Keratinocyte (primary cell): ENCODE data around the gene ARID1B. TPM values are rescaled to one million over a fixed set of nuclear protein-coding genes. Genes with fewer than 3 reads are reported as not detected.

ENCODE experiments used
- DNase-seq: peaks from one replicate; pipeline ENCODE4 v3.0.0-alpha.2; 2011; ENCODE audit warnings: low read depth, missing footprints, low spot score
- FAIRE-seq: peaks from 2 replicates; lab custom pipeline; 2011; peaks lifted over from hg19 to GRCh38; lab: Jason Lieb, UNC
- H2AFZ ChIP-seq: 2 replicates; pipeline ENCODE4 v1.6.0; 2012; ENCODE audit warnings: low read length, control low read depth, inconsistent platforms; ENCODE audit not compliant: control insufficient read depth
- H3K27ac ChIP-seq: 2 replicates; pipeline ENCODE4 v1.5.1; 2011; ENCODE audit warnings: low read length; ENCODE audit not compliant: control insufficient read depth, insufficient read depth
- H3K27me3 ChIP-seq: 3 replicates; pipeline ENCODE4 v1.6.0; 2011; ENCODE audit warnings: low read length; ENCODE audit not compliant: control insufficient read depth, insufficient read depth; ENCODE audit errors: extremely low read depth
- H3K36me3 ChIP-seq, 2 experiments: 2 replicates in 1 of 2; 3 replicates in 1 of 2; pipeline ENCODE4 v1.5.1; 2011; ENCODE audit warnings: low read length in 2 of 2, mild to moderate bottlenecking in 1 of 2; ENCODE audit not compliant: control insufficient read depth in 2 of 2, insufficient read depth in 2 of 2; ENCODE audit errors: extremely low read depth in 1 of 2
- H3K4me1 ChIP-seq: 3 replicates; pipeline ENCODE4 v1.5.1; 2011; ENCODE audit warnings: low read length; ENCODE audit not compliant: control insufficient read depth, insufficient read depth; ENCODE audit errors: extremely low read depth
- H3K4me2 ChIP-seq: 3 replicates; pipeline ENCODE4 v1.6.0; 2011; ENCODE audit warnings: low read depth, low read length; ENCODE audit not compliant: control insufficient read depth, insufficient read depth; ENCODE audit errors: extremely low read depth
- H3K4me3 ChIP-seq, 3 experiments: fragments of 200-600 bp in 1 of 3; sonication (generic) in 1 of 3; 2 replicates in 2 of 3; 3 replicates in 1 of 3; pipeline ENCODE4 v1.5.1; 2011 to 2016; ENCODE audit warnings: low read length in 3 of 3, mild to moderate bottlenecking in 3 of 3, control low read depth in 2 of 3, inconsistent platforms in 1 of 3, low read depth in 1 of 3, mixed read lengths in 1 of 3, mixed run types in 1 of 3, moderate library complexity in 1 of 3; ENCODE audit not compliant: control insufficient read depth in 2 of 3, insufficient read depth in 2 of 3; ENCODE audit errors: extremely low read depth in 1 of 3
- H3K79me2 ChIP-seq: 2 replicates; pipeline ENCODE4 v1.6.0; 2012; ENCODE audit warnings: low read length; ENCODE audit not compliant: control insufficient read depth, insufficient read depth
- H3K9ac ChIP-seq: 3 replicates; pipeline ENCODE4 v1.6.0; 2011; ENCODE audit warnings: low read length; ENCODE audit not compliant: control insufficient read depth, insufficient read depth; ENCODE audit errors: extremely low read depth
- H3K9me1 ChIP-seq: 3 replicates; pipeline ENCODE4 v1.6.0; 2011; ENCODE audit warnings: low read length; ENCODE audit not compliant: control insufficient read depth, insufficient read depth; ENCODE audit errors: extremely low read depth
- H3K9me3 ChIP-seq: 2 replicates; pipeline ENCODE4 v1.5.1; 2012; ENCODE audit warnings: low read depth, low read length; ENCODE audit not compliant: control insufficient read depth
- H4K20me1 ChIP-seq: 3 replicates; pipeline ENCODE4 v1.6.0; 2011; ENCODE audit warnings: low read length; ENCODE audit not compliant: control insufficient read depth, insufficient read depth; ENCODE audit errors: extremely low read depth
- EZH2 ChIP-seq: IDR thresholded peaks from one replicate; pipeline ENCODE4 v1.6.1; 2012; ENCODE audit warnings: inconsistent platforms, mild to moderate bottlenecking, low read length, moderate library complexity
- dilution Hi-C: fragments of 300-500 bp; cut with MboI; formaldehyde crosslinking; loops from one replicate; pipeline ENCODE4 v1.7.0; 2020; ENCODE audit warnings: low sequenced_read_pairs; ENCODE audit not compliant: extremely low pct_ligation_motif_present
- polyA plus RNA-seq, 5 experiments: library from polyadenylated mRNA; depleted of rRNA in 3 of 5; stranded (reverse) in 3 of 5; stranded (forward) in 1 of 5; unstranded in 1 of 5; fragments of >200 nt; gene quantifications; 1 replicate in 1 of 5; 2 replicates in 3 of 5; 3 replicates in 1 of 5; pipeline versions ENCODE4 v1.2.1 to v1.2.3, GENCODE V29; 2011 to 2012; ENCODE audit warnings: missing spikeins in 2 of 5, low read depth in 1 of 5, low replicate concordance in 1 of 5
- TF ChIP-seq, protein P1 (sequence below), 3 experiments: IDR thresholded peaks in 1 of 3; conservative IDR thresholded peaks in 1 of 3; optimal IDR thresholded peaks in 1 of 3; 2 replicates in 2 of 3; 3 replicates in 1 of 3; pipeline versions ENCODE3 to v1.5.1; 2011; ENCODE audit warnings: low read length in 3 of 3, mild to moderate bottlenecking in 3 of 3, moderate library complexity in 2 of 3, control low read depth in 1 of 3, inconsistent platforms in 1 of 3; ENCODE audit not compliant: insufficient read depth in 2 of 3; ENCODE audit errors: extremely low read depth in 1 of 3

ARID1B gene
- polyA plus RNA-seq, 1 donor (not counting 4 experiments of a cell fraction or from before 2014, with no cell fraction given): 14.9 TPM

DNA sequence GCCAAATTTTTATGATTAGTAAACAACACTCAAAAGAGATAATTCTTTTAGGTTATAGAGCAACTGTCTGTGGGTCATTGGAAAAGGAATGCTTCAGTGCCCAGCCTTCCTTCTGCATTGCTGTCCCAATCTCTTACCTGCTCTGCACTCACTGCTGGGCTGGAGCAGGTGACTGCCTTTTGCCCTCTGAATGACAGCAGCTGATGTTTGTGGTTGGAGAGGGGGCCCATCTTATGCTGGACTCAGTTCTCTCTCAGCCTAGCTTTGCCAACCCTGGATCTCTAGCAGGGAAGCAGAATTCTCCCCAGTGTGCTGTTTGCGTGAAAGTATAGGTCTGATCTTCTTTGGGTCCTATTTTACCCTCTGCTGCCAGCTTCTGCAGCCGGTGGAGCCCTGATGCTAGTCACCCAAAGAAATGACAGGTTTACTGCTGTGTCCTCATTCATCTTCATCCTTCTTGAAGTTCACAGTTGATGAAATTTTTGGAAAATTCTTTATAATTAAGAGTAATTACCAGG lies 193.5 kb downstream of the ARID1B start:
- no peak for FAIRE-seq

DNA sequence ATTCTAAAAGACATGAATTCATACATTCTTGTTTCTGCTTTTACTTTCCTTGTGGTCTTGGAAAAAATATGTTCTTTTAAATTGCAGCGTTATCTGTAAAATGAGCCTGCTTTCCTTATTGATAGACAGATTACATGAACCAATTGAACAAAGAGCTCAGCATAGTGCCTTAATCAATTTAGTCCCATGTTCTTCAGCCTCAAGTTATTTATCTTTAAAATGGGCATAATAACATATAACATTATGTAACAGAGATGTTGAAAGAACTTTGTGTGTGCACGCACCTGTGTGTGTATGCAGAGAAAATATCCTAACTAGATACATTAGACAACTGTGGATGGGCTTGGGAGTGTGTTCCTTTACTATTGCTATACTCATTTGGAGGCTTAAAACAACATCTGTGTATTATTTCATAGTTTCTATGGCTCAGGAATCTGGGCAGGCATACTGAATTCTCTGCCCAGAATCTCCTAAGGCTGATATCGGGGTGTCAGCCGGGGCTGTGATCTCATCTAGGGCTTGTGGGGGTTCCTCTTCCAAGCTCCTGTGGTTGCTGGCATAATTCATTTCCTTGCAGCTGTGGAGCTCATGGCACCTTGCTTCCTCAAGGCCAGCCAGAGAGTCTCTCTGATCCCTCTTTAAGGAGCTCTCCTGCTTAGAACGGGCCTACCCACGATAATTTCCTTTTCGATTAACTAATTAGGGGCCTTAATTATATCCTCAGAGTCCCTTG lies 194.1 kb downstream of the ARID1B start:
- Histone ChIP-seq H3K9me3 (no peaks in the 10 kb centered on the region), H3K4me3 (no peak overlapping the region), H3K9me1 (no peaks in the 10 kb centered on the region), H3K27ac (no peak overlapping the region), H3K27me3 (no peaks in the 10 kb centered on the region), H3K4me1 (no peaks in the 10 kb centered on the region), H4K20me1 (no peaks in the 10 kb centered on the region), H3K9ac (no peak overlapping the region), H3K79me2 (peaks cover 27% of the 10 kb centered on the region), H3K36me3 (no peaks in the 10 kb centered on the region), H2AFZ (no peak overlapping the region), H3K4me2 (no peak overlapping the region)
- no peak for TF ChIP-seq EZH2
- TF ChIP-seq, protein P1, sequence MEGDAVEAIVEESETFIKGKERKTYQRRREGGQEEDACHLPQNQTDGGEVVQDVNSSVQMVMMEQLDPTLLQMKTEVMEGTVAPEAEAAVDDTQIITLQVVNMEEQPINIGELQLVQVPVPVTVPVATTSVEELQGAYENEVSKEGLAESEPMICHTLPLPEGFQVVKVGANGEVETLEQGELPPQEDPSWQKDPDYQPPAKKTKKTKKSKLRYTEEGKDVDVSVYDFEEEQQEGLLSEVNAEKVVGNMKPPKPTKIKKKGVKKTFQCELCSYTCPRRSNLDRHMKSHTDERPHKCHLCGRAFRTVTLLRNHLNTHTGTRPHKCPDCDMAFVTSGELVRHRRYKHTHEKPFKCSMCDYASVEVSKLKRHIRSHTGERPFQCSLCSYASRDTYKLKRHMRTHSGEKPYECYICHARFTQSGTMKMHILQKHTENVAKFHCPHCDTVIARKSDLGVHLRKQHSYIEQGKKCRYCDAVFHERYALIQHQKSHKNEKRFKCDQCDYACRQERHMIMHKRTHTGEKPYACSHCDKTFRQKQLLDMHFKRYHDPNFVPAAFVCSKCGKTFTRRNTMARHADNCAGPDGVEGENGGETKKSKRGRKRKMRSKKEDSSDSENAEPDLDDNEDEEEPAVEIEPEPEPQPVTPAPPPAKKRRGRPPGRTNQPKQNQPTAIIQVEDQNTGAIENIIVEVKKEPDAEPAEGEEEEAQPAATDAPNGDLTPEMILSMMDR (optimal IDR thresholded peaks at IDR 0.05 in 1 of 3, IDR thresholded peaks at IDR 0.05 in 1 of 3, conservative IDR thresholded peaks at IDR 0.05 in 1 of 3; ENCODE audit: extremely low read depth in 1 of 3, insufficient read depth in 2 of 3, low read length in 3 of 3): no peak
- DNase-seq (no peak), FAIRE-seq (no peak)
- dilution Hi-C loops: no loop called here

More for the DNA sequence above, 193.5 kb downstream of the ARID1B start:
- H3K4me3 ChIP-seq: no peak overlapping the region
- no peaks in the 10 kb centered on the region for H3K9me1 ChIP-seq
- H2AFZ ChIP-seq: no peak overlapping the region
- DNase-seq: no peak
- H3K9ac ChIP-seq: no peak overlapping the region
- H3K36me3 ChIP-seq: no peaks in the 10 kb centered on the region
- no peaks in the 10 kb centered on the region for H3K27me3 ChIP-seq
- H3K4me1 ChIP-seq: no peaks in the 10 kb centered on the region
- H3K4me2 ChIP-seq: no peak overlapping the region
- H3K27ac ChIP-seq: no peak overlapping the region
- H3K9me3 ChIP-seq: no peaks in the 10 kb centered on the region
- dilution Hi-C loops: no loop called here
- H3K79me2 ChIP-seq: peaks cover 24% of the 10 kb centered on the region
- no peaks in the 10 kb centered on the region for H4K20me1 ChIP-seq
- TF ChIP-seq, protein P1 (optimal IDR thresholded peaks at IDR 0.05 in 1 of 3, IDR thresholded peaks at IDR 0.05 in 1 of 3, conservative IDR thresholded peaks at IDR 0.05 in 1 of 3; ENCODE audit: extremely low read depth in 1 of 3, insufficient read depth in 2 of 3, low read length in 3 of 3): no peak
- TF ChIP-seq EZH2: no peak
